HepG2 (cell line): ENCODE measurements around the gene SSC5D. TPM values are rescaled to one million over a fixed set of nuclear protein-coding genes. Genes with fewer than 3 reads are reported as not detected.

Source experiments
- FOSL2 ChIP-seq: sonication (generic); formaldehyde crosslinking; IDR thresholded peaks from 2 replicates; pipeline ENCODE4 v1.4.0; 2020; ENCODE audit warnings: missing genetic modification reagents
- HNRNPK ChIP-seq: fragments of 200-400 bp; formaldehyde crosslinking; IDR thresholded peaks from 2 replicates; pipeline ENCODE4 v1.6.1; 2018; ENCODE audit warnings: low read length, low read depth, moderate library complexity, mild to moderate bottlenecking; ENCODE audit not compliant: poor library complexity, severe bottlenecking
- KAT8 ChIP-seq: IDR thresholded peaks from 2 replicates; pipeline ENCODE4 v1.6.1; 2016; ENCODE audit warnings: missing genetic modification reagents, missing compliant biosample characterization
- NFYB ChIP-seq: sonication (generic); formaldehyde crosslinking; IDR thresholded peaks from 2 replicates; pipeline ENCODE4 v1.4.0; 2020; ENCODE audit warnings: missing genetic modification reagents
- NR2C2 ChIP-seq: sonication (generic); formaldehyde crosslinking; IDR thresholded peaks from 2 replicates; pipeline ENCODE4 v1.4.0; 2020; ENCODE audit warnings: missing genetic modification reagents, mild to moderate bottlenecking, moderate library complexity, borderline replicate concordance
- POLR2G ChIP-seq: fragments of 200-400 bp; formaldehyde crosslinking; IDR thresholded peaks from 2 replicates; pipeline ENCODE4 v1.6.1; 2018; ENCODE audit warnings: mild to moderate bottlenecking, low read depth, low read length, moderate library complexity
- RAD21 ChIP-seq: fragments of 450-650 bp; formaldehyde crosslinking; IDR thresholded peaks from 2 replicates; pipeline ENCODE4 v1.5.0; 2020; ENCODE audit warnings: mild to moderate bottlenecking
- RFXAP ChIP-seq: sonication (generic); formaldehyde crosslinking; IDR thresholded peaks from 2 replicates; pipeline ENCODE4 v1.4.0; 2020; ENCODE audit warnings: missing genetic modification reagents, borderline replicate concordance
- SALL2 ChIP-seq: sonication (generic); formaldehyde crosslinking; IDR thresholded peaks from 2 replicates; pipeline ENCODE4 v1.8.1; 2023; ENCODE audit warnings: mild to moderate bottlenecking, missing genetic modification reagents, inconsistent platforms
- SAP130 ChIP-seq: IDR thresholded peaks from 2 replicates; pipeline ENCODE4 v1.6.1; 2016; ENCODE audit warnings: low read depth
- ZBTB39 ChIP-seq: sonication (generic); formaldehyde crosslinking; IDR thresholded peaks from 2 replicates; pipeline ENCODE4 v1.5.0; 2020; ENCODE audit warnings: missing genetic modification reagents
- ZBTB43 ChIP-seq: sonication (generic); formaldehyde crosslinking; conservative IDR thresholded peaks from 2 replicates; pipeline ENCODE4 v1.4.0; 2020; ENCODE audit warnings: missing genetic modification reagents
- ZGPAT ChIP-seq: IDR thresholded peaks from 2 replicates; pipeline ENCODE4 v1.6.1; 2016; ENCODE audit warnings: mild to moderate bottlenecking
- ZNF501 ChIP-seq: sonication (generic); formaldehyde crosslinking; IDR thresholded peaks from 2 replicates; pipeline ENCODE4 v1.5.1; 2020; ENCODE audit warnings: mild to moderate bottlenecking, moderate library complexity, missing genetic modification reagents
- ZNF782 ChIP-seq: sonication (generic); formaldehyde crosslinking; IDR thresholded peaks from 2 replicates; pipeline ENCODE4 v1.4.0; 2020; ENCODE audit warnings: missing genetic modification reagents, mild to moderate bottlenecking, borderline replicate concordance
- ZNF790 ChIP-seq: sonication (generic); formaldehyde crosslinking; IDR thresholded peaks from 2 replicates; pipeline ENCODE4 v1.8.0; 2022; ENCODE audit warnings: missing genetic modification reagents, mild to moderate bottlenecking, borderline replicate concordance
- ZSCAN21 ChIP-seq: sonication (generic); formaldehyde crosslinking; IDR thresholded peaks from 2 replicates; pipeline ENCODE4 v1.8.0; 2022; ENCODE audit warnings: mild to moderate bottlenecking, missing genetic modification reagents, moderate library complexity, borderline replicate concordance
- ZSCAN29 ChIP-seq: sonication (generic); formaldehyde crosslinking; conservative IDR thresholded peaks from 2 replicates; pipeline ENCODE4 v1.4.0; 2020; ENCODE audit warnings: mild to moderate bottlenecking, missing genetic modification reagents
- polyA plus RNA-seq, 8 experiments: library from polyadenylated mRNA; depleted of rRNA in 3 of 8; stranded (reverse) in 7 of 8; unstranded in 1 of 8; fragments of >200 nt; fragmentation: Illumina TruSeq in 4 of 8; extraction: Trizol in 4 of 8; gene quantifications; 2 replicates each; pipeline versions ENCODE4 v1.2.1 to v1.2.3, GENCODE V29; 2011 to 2016; ENCODE audit warnings: low read depth in 4 of 8, missing spikeins in 1 of 8, mixed read lengths in 1 of 8; ENCODE audit not compliant: insufficient read depth in 1 of 8
- total RNA-seq, 5 experiments: library from RNA; depleted of rRNA; stranded (reverse); fragments of >200 nt; fragmentation: Illumina TruSeq; extraction: Trizol; gene quantifications; 2 replicates each; pipeline ENCODE4 v1.2.3, GENCODE V29; 2016; ENCODE audit warnings: low read depth in 1 of 5
- TF ChIP-seq, protein P1 (sequence below): IDR thresholded peaks from 2 replicates; pipeline ENCODE4 v1.6.1; 2016; ENCODE audit warnings: missing compliant biosample characterization, missing genetic modification reagents, borderline replicate concordance
- TF ChIP-seq, protein P2 (sequence below): sonication (generic); formaldehyde crosslinking; IDR thresholded peaks from 2 replicates; pipeline ENCODE4 v1.9.0; 2022; ENCODE audit warnings: missing genetic modification reagents, mild to moderate bottlenecking, borderline replicate concordance

Gene SSC5D
- total and polyA plus RNA-seq, 2 of the 13 experiments (the other 11 are each of a cell fraction or from before 2014, with no cell fraction given) = not detected

DNA sequence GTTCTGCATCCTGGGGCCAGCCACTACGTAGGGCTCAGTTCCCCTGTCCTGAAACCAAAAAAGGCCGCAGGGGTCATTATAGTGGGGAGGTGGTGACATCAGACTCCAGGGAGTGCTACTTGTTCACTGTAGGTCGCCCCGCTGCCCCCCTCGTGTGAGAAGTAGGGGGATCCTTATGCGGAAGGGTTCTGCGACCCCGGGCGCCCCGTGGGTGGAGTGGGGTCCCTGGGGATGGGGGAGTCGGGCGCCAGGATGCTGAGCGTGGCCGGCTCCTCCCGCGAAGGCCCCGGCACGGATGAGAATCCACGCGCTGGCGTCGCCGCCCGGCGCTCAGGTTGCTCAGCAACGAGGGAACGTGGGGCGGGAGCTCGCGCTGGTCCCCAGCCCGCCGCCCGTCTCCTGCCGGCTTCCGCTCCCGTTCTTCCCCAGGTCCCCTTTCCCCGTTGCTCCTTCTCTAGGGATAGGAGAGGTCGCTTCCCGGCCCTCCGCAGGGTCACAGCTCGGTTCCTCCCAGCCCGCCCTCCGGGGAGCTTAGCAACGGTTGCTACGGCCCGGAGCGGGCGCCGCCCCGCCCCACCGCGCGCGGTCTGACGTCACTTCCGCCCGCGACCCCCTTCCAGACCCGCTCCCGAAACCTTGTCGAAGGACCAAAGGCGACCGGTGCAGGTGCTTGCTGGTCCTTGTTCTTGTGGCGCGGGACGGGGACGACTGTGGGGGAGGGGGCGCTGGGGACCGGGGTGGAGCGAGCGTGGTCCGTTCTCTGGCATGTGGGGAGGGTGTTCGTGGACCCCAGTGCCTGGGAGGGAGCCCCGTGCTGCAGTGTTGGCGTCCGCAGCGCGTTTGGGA, 3.4 kb upstream of the SSC5D start, which contains the start of gene NAT14 (continued):
- TF ChIP-seq ZGPAT (CRISPR knock-in tag) = 0 out of 2 replicates have a peak, but pooled peaks have one; percentile 34
- TF ChIP-seq RAD21 (CRISPR knock-in tag) = 0 out of 2 replicates have a peak, but pooled peaks have one; percentile 8
- TF ChIP-seq, protein P1, sequence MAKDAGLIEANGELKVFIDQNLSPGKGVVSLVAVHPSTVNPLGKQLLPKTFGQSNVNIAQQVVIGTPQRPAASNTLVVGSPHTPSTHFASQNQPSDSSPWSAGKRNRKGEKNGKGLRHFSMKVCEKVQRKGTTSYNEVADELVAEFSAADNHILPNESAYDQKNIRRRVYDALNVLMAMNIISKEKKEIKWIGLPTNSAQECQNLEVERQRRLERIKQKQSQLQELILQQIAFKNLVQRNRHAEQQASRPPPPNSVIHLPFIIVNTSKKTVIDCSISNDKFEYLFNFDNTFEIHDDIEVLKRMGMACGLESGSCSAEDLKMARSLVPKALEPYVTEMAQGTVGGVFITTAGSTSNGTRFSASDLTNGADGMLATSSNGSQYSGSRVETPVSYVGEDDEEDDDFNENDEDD (CRISPR knock-in tag) = peak; percentile 33; the same call in 1 of the 2 replicates
- TF ChIP-seq RFXAP = peak; percentile 39; the same call in 1 of the 2 replicates
- peak; percentile 41; the same call in 1 of the 2 replicates for TF ChIP-seq ZNF501
- peak; percentile 58; the same call in 1 of the 2 replicates for TF ChIP-seq SAP130
- TF ChIP-seq KAT8 = peak; percentile 50; the same call in 1 of the 2 replicates
- TF ChIP-seq NR2C2 (CRISPR knock-in tag) = peak; percentile 35; the same call in 1 of the 2 replicates
- no peak; the same call in 1 of the 2 replicates for TF ChIP-seq ZSCAN21
- TF ChIP-seq SALL2 = peak; percentile 65; the same call in 1 of the 2 replicates
- no peak for TF ChIP-seq ZNF790 (CRISPR knock-in tag)
- TF ChIP-seq ZNF782 (CRISPR knock-in tag) = peak; percentile 34; the same call in 1 of the 2 replicates
- no peak for TF ChIP-seq ZBTB39 (CRISPR knock-in tag)
- peak; percentile 30 for TF ChIP-seq HNRNPK
- TF ChIP-seq FOSL2 (CRISPR knock-in tag) = peak; percentile 20; the same call in 1 of the 2 replicates
- TF ChIP-seq, protein P2, sequence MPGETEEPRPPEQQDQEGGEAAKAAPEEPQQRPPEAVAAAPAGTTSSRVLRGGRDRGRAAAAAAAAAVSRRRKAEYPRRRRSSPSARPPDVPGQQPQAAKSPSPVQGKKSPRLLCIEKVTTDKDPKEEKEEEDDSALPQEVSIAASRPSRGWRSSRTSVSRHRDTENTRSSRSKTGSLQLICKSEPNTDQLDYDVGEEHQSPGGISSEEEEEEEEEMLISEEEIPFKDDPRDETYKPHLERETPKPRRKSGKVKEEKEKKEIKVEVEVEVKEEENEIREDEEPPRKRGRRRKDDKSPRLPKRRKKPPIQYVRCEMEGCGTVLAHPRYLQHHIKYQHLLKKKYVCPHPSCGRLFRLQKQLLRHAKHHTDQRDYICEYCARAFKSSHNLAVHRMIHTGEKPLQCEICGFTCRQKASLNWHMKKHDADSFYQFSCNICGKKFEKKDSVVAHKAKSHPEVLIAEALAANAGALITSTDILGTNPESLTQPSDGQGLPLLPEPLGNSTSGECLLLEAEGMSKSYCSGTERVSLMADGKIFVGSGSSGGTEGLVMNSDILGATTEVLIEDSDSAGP = peak; percentile 44; the same call in 1 of the 2 replicates
- no peak for TF ChIP-seq ZBTB43
- peak; percentile 69 for TF ChIP-seq POLR2G
- 0 out of 2 replicates have a peak, but pooled peaks have one; percentile 47 for TF ChIP-seq ZSCAN29 (CRISPR knock-in tag)
- TF ChIP-seq NFYB (CRISPR knock-in tag) = no peak
